GM12874 (cell line): ENCODE results near the gene SCN3A.

ENCODE experiments used
- CTCF ChIP-seq: IDR thresholded peaks from 2 replicates; pipeline ENCODE4 v1.5.1; 2011; ENCODE audit warnings: low read depth, mild to moderate bottlenecking, control low read depth, low read length, moderate library complexity; ENCODE audit not compliant: insufficient read depth

SCN3A gene

GRCh38 chr2:165056564-165056963 is 147.3 kb downstream of the SCN3A start:
- TF ChIP-seq CTCF, result no peak

DNA sequence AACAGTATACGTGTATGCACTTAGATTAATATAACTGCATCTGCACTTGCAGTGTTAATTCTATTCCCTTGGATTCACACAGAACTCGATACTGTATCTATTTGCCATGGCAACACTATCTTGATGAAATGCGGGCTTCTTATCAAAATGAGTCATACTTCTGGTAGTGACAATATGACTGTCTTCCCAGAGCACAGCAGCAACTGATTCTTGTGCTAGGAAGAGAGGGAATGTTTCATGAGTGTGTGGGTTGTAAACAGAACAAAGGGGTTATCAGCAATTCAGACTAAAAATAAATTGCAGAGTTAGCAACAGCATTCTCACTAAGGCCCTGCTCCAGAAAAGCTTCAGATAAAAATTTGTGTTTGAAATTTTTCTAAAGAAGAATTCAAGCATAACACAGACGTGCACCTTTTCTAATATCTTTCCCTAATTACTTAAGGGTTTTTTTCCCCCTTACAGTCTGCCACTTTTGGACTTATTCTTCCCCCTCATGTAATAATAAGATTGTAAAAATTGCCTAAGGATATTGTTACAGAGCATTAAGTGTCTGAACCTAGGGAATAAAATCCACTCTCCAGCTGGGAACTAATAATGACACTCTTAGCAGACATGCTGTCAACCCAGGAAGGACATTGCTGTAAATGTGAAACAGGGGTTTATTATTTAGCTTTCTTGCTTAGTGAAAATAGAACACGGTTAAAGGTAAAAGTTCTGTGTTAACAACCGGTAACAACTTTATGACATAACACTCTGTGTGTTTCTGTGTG is 148.6 kb downstream of the SCN3A start:
- no peak for TF ChIP-seq CTCF

GRCh38 chr2:165054652-165055051 is 149.2 kb downstream of the SCN3A start:
- no peak for TF ChIP-seq CTCF

DNA sequence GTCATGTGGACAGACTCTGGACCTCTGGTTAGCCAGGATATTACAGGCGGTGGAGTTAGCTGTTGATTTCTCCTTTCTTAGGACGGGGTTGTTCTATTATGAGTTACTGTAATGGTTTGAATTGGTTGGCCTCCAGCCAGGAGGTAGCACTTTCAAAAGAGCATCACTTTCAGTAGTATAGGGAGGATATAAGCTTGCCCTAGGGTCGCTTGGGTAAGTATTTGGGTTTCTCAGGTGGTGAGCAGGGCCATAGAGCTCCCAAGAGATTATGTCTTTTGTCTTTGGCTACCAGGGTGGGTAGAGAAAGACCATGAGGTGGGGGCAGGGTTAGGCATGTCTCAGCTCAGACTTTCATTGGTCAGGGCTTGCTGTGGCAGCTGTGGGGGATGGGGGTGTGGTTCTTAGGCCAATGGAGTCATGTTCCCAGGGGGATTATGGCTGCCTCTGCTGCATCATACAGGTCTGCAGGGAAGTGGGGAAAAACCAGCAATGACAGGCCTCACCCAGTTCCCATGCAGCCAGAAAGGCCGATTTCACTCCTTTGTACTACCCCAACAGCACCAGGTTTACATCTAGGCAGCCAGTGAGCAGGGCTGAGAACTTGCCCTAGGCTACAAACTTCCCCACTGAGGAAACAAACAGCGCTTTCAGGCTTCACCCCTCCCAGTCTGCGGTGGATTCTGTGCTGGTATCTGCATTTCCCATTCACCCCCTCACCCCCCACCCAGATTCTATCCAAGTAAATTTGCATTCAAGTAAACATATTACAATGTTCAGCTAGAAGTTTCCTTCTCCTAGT is 159.1 kb downstream of the SCN3A start:
- TF ChIP-seq CTCF, result no peak
